Stimulated activated naive B cell treated with anti-CD40 and anti-IgM and Interleukin-4, amounts not matched to agents 10 μg/mL and 1 μg/mL and 100 μg/mL, for 72 hours (primary cell): ENCODE results near the gene SELENOV.
A peak's percentile ranks its signal among the peaks of the same experiment; 100 is the strongest.

Source experiments
- ATAC-seq, 2 donors: fragments of 150-1000 bp; cut with Tn5 transposase; replicated peaks; 2 replicates each; pipeline ENCODE4 v1.10.0; 2021; ENCODE audit warnings: moderate library complexity in 1 of 2
- DNase-seq: peaks from one replicate; pipeline ENCODE4 v3.0.0; 2021
- H3K27ac Mint-ChIP-seq: one replicate; pipeline ENCODE4 v1.8.0; 2022; ENCODE audit warnings: mild to moderate bottlenecking, mixed read lengths
- H3K27me3 Mint-ChIP-seq, 2 donors: one replicate each; pipeline ENCODE4 v1.8.0; 2022; ENCODE audit warnings: mixed read lengths in 2 of 2
- H3K36me3 Mint-ChIP-seq, 2 donors: one replicate each; pipeline ENCODE4 v1.8.0; 2022; ENCODE audit warnings: mixed read lengths in 2 of 2, mild to moderate bottlenecking in 1 of 2
- H3K4me1 Mint-ChIP-seq, 2 donors: one replicate each; pipeline ENCODE4 v1.8.0; 2022; ENCODE audit warnings: mixed read lengths in 2 of 2, mild to moderate bottlenecking in 1 of 2
- H3K4me3 Mint-ChIP-seq, 2 donors: one replicate each; pipeline ENCODE4 v1.8.0; 2022; ENCODE audit warnings: mild to moderate bottlenecking in 2 of 2, mixed read lengths in 2 of 2, moderate library complexity in 1 of 2
- H3K9me3 Mint-ChIP-seq, 2 donors: one replicate each; pipeline ENCODE4 v1.8.0; 2022; ENCODE audit warnings: mixed read lengths in 2 of 2, mild to moderate bottlenecking in 1 of 2

SELENOV gene

GRCh38 chr19:39480337-39481228, 34.4 kb upstream of the SELENOV start, which contains the start of gene TIMM50:
Gene TIMM50 (plus strand): TSS chr19:39480838. CDS start chr19:39480854, 16 bp downstream.
- no peaks in the 10 kb centered on the region for H3K27me3 Mint-ChIP-seq
- H3K9me3 Mint-ChIP-seq, result no peaks in the 10 kb centered on the region
- H3K4me3 Mint-ChIP-seq, result peak within 1 kb of the TSS; percentile 84 to 88
- peak within 1 kb of the TSS; percentile 97 for H3K27ac Mint-ChIP-seq
- H3K4me1 Mint-ChIP-seq, result peaks cover 19 to 37% of the 10 kb centered on the region in 2 donors
- peaks cover 23 to 35% of the 10 kb centered on the region in 2 donors for H3K36me3 Mint-ChIP-seq
- ATAC-seq (peak; percentile 92 to 96), DNase-seq (peak; percentile 95)

- peaks cover 19 to 31% of the 10 kb centered on the region in 2 donors for H3K36me3 Mint-ChIP-seq
- ATAC-seq, result no peak
- H3K4me3 Mint-ChIP-seq, result peak overlapping the region; percentile 84 to 88
- H3K27ac Mint-ChIP-seq, result peak overlapping the region; percentile 97
- no peaks in the 10 kb centered on the region for H3K9me3 Mint-ChIP-seq
- H3K4me1 Mint-ChIP-seq, result peaks cover 19 to 37% of the 10 kb centered on the region in 2 donors
- DNase-seq, result no peak
- H3K27me3 Mint-ChIP-seq, result no peaks in the 10 kb centered on the region
These were observed 33.8 kb upstream of the SELENOV start for GRCh38 chr19:39481229-39481545.

GRCh38 chr19:39481676-39482075, 33.3 kb upstream of the SELENOV start:
- ATAC-seq, result no peak
- H3K27me3 Mint-ChIP-seq, result no peaks in the 10 kb centered on the region
- DNase-seq, result no peak
- peak overlapping the region; percentile 84 to 88 for H3K4me3 Mint-ChIP-seq
- peak overlapping the region; percentile 97 for H3K27ac Mint-ChIP-seq
- peaks cover 21 to 40% of the 10 kb centered on the region in 2 donors for H3K4me1 Mint-ChIP-seq
- H3K36me3 Mint-ChIP-seq, result peaks cover 18 to 31% of the 10 kb centered on the region in 2 donors
- no peaks in the 10 kb centered on the region for H3K9me3 Mint-ChIP-seq

- H3K9me3 Mint-ChIP-seq, result no peaks in the 10 kb centered on the region
- H3K4me1 Mint-ChIP-seq, result peaks cover 24 to 43% of the 10 kb centered on the region in 2 donors
- H3K27ac Mint-ChIP-seq, result peak overlapping the region; percentile 65
- peaks cover 20 to 30% of the 10 kb centered on the region in 2 donors for H3K36me3 Mint-ChIP-seq
- H3K4me3 Mint-ChIP-seq, result peak overlapping the region in 1 of 2 donors; percentile 17
- H3K27me3 Mint-ChIP-seq, result no peaks in the 10 kb centered on the region
- no peak for ATAC-seq
- DNase-seq, result no peak
These were observed 31.8 kb upstream of the SELENOV start for GRCh38 chr19:39483141-39483540.

- ATAC-seq (no peak), DNase-seq (no peak)
- peaks cover 37 to 44% of the 10 kb centered on the region in 2 donors for H3K36me3 Mint-ChIP-seq
- H3K4me3 Mint-ChIP-seq, result no peak overlapping the region
- H3K27me3 Mint-ChIP-seq, result no peaks in the 10 kb centered on the region
- no peak overlapping the region for H3K27ac Mint-ChIP-seq
- H3K4me1 Mint-ChIP-seq, result peaks cover 4 to 6% of the 10 kb centered on the region in 2 donors
- H3K9me3 Mint-ChIP-seq, result no peaks in the 10 kb centered on the region
These were observed 25.2 kb upstream of the SELENOV start for GRCh38 chr19:39489756-39490155.

GRCh38 chr19:39492225-39492624, 22.7 kb upstream of the SELENOV start:
- no peaks in the 10 kb centered on the region for H3K4me1 Mint-ChIP-seq
- H3K9me3 Mint-ChIP-seq, result no peaks in the 10 kb centered on the region
- DNase-seq, result no peak
- no peak for ATAC-seq
- peaks cover 5 to 6% of the 10 kb centered on the region in 2 donors for H3K27me3 Mint-ChIP-seq
- no peak overlapping the region for H3K27ac Mint-ChIP-seq
- H3K4me3 Mint-ChIP-seq, result no peak overlapping the region
- H3K36me3 Mint-ChIP-seq, result peaks cover 27 to 34% of the 10 kb centered on the region in 2 donors

- Mint-ChIP-seq H3K4me3 (no peak overlapping the region), H3K36me3 (peaks cover 26 to 33% of the 10 kb centered on the region in 2 donors), H3K4me1 (peaks cover 0 to 4% of the 10 kb centered on the region in 2 donors), H3K27me3 (peaks cover 5 to 9% of the 10 kb centered on the region in 2 donors), H3K9me3 (no peaks in the 10 kb centered on the region), H3K27ac (no peak overlapping the region)
- no peak for DNase-seq
- no peak for ATAC-seq
These were observed 22.2 kb upstream of the SELENOV start for GRCh38 chr19:39492788-39493187.

GRCh38 chr19:39494661-39495060, 20.3 kb upstream of the SELENOV start:
- peaks cover 15 to 25% of the 10 kb centered on the region in 2 donors for H3K27me3 Mint-ChIP-seq
- H3K9me3 Mint-ChIP-seq, result no peaks in the 10 kb centered on the region
- H3K36me3 Mint-ChIP-seq, result peaks cover 9 to 18% of the 10 kb centered on the region in 2 donors
- ATAC-seq, result no peak
- H3K4me1 Mint-ChIP-seq, result peaks cover 14 to 22% of the 10 kb centered on the region in 2 donors
- no peak for DNase-seq
- H3K4me3 Mint-ChIP-seq, result no peak overlapping the region
- H3K27ac Mint-ChIP-seq, result no peak overlapping the region

GRCh38 chr19:39496063-39496462, 18.9 kb upstream of the SELENOV start:
- H3K27me3 Mint-ChIP-seq, result peaks cover 25 to 38% of the 10 kb centered on the region in 2 donors
- H3K36me3 Mint-ChIP-seq, result peaks cover 4 to 10% of the 10 kb centered on the region in 2 donors
- ATAC-seq (no peak), DNase-seq (no peak)
- peaks cover 19 to 26% of the 10 kb centered on the region in 2 donors for H3K4me1 Mint-ChIP-seq
- H3K4me3 Mint-ChIP-seq, result no peak overlapping the region
- no peaks in the 10 kb centered on the region for H3K9me3 Mint-ChIP-seq
- no peak overlapping the region for H3K27ac Mint-ChIP-seq

- no peaks in the 10 kb centered on the region for H3K9me3 Mint-ChIP-seq
- peaks cover 25 to 38% of the 10 kb centered on the region in 2 donors for H3K27me3 Mint-ChIP-seq
- H3K4me1 Mint-ChIP-seq, result peaks cover 19 to 26% of the 10 kb centered on the region in 2 donors
- DNase-seq (no peak), ATAC-seq (no peak)
- peaks cover 3 to 7% of the 10 kb centered on the region in 2 donors for H3K36me3 Mint-ChIP-seq
- H3K27ac Mint-ChIP-seq, result no peak overlapping the region
- H3K4me3 Mint-ChIP-seq, result peak overlapping the region in 1 of 2 donors; percentile 66
These were observed 17.3 kb upstream of the SELENOV start for GRCh38 chr19:39497701-39497995.

GRCh38 chr19:39497996-39498797, 16.7 kb upstream of the SELENOV start:
- Mint-ChIP-seq H3K27me3 (peaks cover 26 to 42% of the 10 kb centered on the region in 2 donors), H3K4me3 (peak overlapping the region; percentile 54 to 66), H3K4me1 (peaks cover 20 to 29% of the 10 kb centered on the region in 2 donors), H3K27ac (no peak overlapping the region), H3K36me3 (peaks cover under 1 to 4% of the 10 kb centered on the region in 2 donors), H3K9me3 (no peaks in the 10 kb centered on the region)
- DNase-seq (no peak), ATAC-seq (peak; percentile 59)

- Mint-ChIP-seq H3K27me3 (peaks cover 34 to 50% of the 10 kb centered on the region in 2 donors), H3K36me3 (peaks cover 3 to 6% of the 10 kb centered on the region in 2 donors), H3K27ac (no peak within 1 kb of the TSS), H3K4me1 (peaks cover 25 to 36% of the 10 kb centered on the region in 2 donors), H3K4me3 (peak within 1 kb of the TSS; percentile 66 to 73), H3K9me3 (peaks cover 0 to 2% of the 10 kb centered on the region in 2 donors)
- DNase-seq (no peak), ATAC-seq (peak; percentile 45 to 46)
These were observed 15.9 kb upstream of the SELENOV start, which contains the start of gene DLL3 for GRCh38 chr19:39498798-39499642. Gene DLL3 (plus strand): TSS chr19:39498947. CDS start chr19:39498975, 28 bp downstream.

GRCh38 chr19:39499932-39500331, 15.0 kb upstream of the SELENOV start:
- peaks cover 3 to 6% of the 10 kb centered on the region in 2 donors for H3K36me3 Mint-ChIP-seq
- H3K27ac Mint-ChIP-seq, result no peak overlapping the region
- ATAC-seq, result no peak
- H3K9me3 Mint-ChIP-seq, result peaks cover 0 to 2% of the 10 kb centered on the region in 2 donors
- no peak for DNase-seq
- peaks cover 44 to 59% of the 10 kb centered on the region in 2 donors for H3K27me3 Mint-ChIP-seq
- H3K4me3 Mint-ChIP-seq, result peak overlapping the region; percentile 62 to 66
- peaks cover 25 to 36% of the 10 kb centered on the region in 2 donors for H3K4me1 Mint-ChIP-seq
